Muscle layer of duodenum (tissue), 2 donors: ENCODE results near the gene BRD9.
"Not testable (repeated sequence)": the region's sequence is repeated elsewhere in the genome, so short reads cannot be mapped to it uniquely, and the experiment has no call there.

Source experiments
- H3K27ac ChIP-seq: one replicate; pipeline ENCODE4 v1.7.0; 2013; ENCODE audit warnings: mild to moderate bottlenecking, low read length
- H3K27me3 ChIP-seq: one replicate; pipeline ENCODE4 v1.7.0; 2013; ENCODE audit warnings: low read depth, mild to moderate bottlenecking, control low read depth, low read length
- H3K36me3 ChIP-seq, 2 donors: one replicate each; pipeline ENCODE4 v1.7.0; 2013; ENCODE audit warnings: low read length in 2 of 2, control low read depth in 1 of 2, mild to moderate bottlenecking in 1 of 2; ENCODE audit not compliant: insufficient read depth in 2 of 2, control insufficient read depth in 1 of 2
- H3K4me1 ChIP-seq, 2 donors: one replicate each; pipeline ENCODE4 v1.7.0; 2013; ENCODE audit warnings: low read length in 2 of 2, mild to moderate bottlenecking in 2 of 2, control low read depth in 1 of 2, moderate library complexity in 1 of 2; ENCODE audit not compliant: insufficient read depth in 2 of 2, control insufficient read depth in 1 of 2
- H3K4me3 ChIP-seq, 2 donors: one replicate each; pipeline ENCODE4 v1.7.0; 2013; ENCODE audit warnings: low read length in 2 of 2, low read depth in 1 of 2, mild to moderate bottlenecking in 1 of 2
- H3K9me3 ChIP-seq, 2 donors: one replicate each; pipeline ENCODE4 v1.7.0; 2013; ENCODE audit warnings: low read length in 2 of 2, control low read depth in 1 of 2, mild to moderate bottlenecking in 1 of 2; ENCODE audit not compliant: control insufficient read depth in 1 of 2
- donor health status: healthy.

The BRD9 gene

GRCh38 chr5:851553-851952 lies 41.0 kb downstream of the BRD9 start:
- H3K27me3 ChIP-seq: no peaks in the 10 kb centered on the region
- no peaks in the 10 kb centered on the region for H3K36me3 ChIP-seq
- H3K4me3 ChIP-seq: no peak overlapping the region
- no peak overlapping the region for H3K27ac ChIP-seq
- peaks cover 0 to 13% of the 10 kb centered on the region in 2 donors for H3K4me1 ChIP-seq
- H3K9me3 ChIP-seq: no peaks in the 10 kb centered on the region

GRCh38 chr5:851076-851475 lies 41.5 kb downstream of the BRD9 start:
- H3K27ac ChIP-seq: no peak overlapping the region
- peaks cover 0 to 13% of the 10 kb centered on the region in 2 donors for H3K4me1 ChIP-seq
- H3K4me3 ChIP-seq: no peak overlapping the region
- H3K9me3 ChIP-seq: no peaks in the 10 kb centered on the region
- H3K36me3 ChIP-seq: no peaks in the 10 kb centered on the region
- H3K27me3 ChIP-seq: no peaks in the 10 kb centered on the region

GRCh38 chr5:850511-851006 lies 42.0 kb downstream of the BRD9 start, which contains the start of gene ZDHHC11:
TSS of gene ZDHHC11 (minus strand) at chr5:850986. CDS start at chr5:850602, 384 bp downstream.
- Histone ChIP-seq H3K36me3 (no peaks in the 10 kb centered on the region), H3K9me3 (no peaks in the 10 kb centered on the region), H3K27me3 (no peaks in the 10 kb centered on the region), H3K4me1 (peaks cover 0 to 13% of the 10 kb centered on the region in 2 donors), H3K4me3 (peak within 1 kb of the TSS in 1 of 2 donors; percentile 48), H3K27ac (no peak within 1 kb of the TSS)

DNA sequence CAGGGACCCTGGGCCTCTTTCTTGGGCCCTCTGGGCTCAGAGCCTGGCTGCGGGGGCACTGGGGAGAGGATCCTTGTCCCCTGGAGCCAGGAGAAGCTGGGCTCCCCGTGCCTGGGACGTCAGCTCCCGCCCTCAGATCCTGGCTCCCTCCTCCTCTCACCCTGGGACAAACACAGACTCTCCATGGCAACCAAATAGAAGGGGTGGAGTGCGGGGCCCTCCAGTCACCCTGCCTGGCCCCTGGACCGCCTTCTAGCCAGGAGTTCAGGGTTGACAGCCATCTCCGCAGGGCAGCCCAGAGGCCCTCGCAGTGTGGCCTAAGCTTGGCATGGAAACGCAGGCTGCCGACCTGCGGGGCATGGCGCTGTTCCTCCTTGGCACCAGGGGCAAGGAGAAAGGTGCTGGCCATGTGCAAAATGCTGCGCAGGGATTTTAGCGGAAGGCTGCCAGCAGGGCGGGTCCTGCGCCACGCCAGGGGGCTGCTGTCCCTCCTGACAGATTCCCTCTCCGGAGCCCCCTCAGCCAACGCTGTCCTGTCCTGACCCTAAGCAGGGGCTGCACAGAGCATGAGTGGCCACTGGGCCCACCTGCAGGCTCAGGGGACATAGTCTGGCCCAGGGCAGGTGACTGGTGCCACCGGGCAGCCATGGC lies 42.8 kb downstream of the BRD9 start:
- no peaks in the 10 kb centered on the region for H3K27me3 ChIP-seq
- no peaks in the 10 kb centered on the region for H3K9me3 ChIP-seq
- H3K4me3 ChIP-seq: peak overlapping the region in 1 of 2 donors; percentile 48
- H3K4me1 ChIP-seq: peaks cover 0 to 13% of the 10 kb centered on the region in 2 donors
- H3K27ac ChIP-seq: no peak overlapping the region
- H3K36me3 ChIP-seq: no peaks in the 10 kb centered on the region

GRCh38 chr5:848671-849111 lies 43.9 kb downstream of the BRD9 start:
- Histone ChIP-seq H3K4me1 (peaks cover 0 to 13% of the 10 kb centered on the region in 2 donors), H3K27me3 (no peaks in the 10 kb centered on the region), H3K9me3 (no peaks in the 10 kb centered on the region), H3K27ac (no peak overlapping the region), H3K4me3 (no peak overlapping the region), H3K36me3 (no peaks in the 10 kb centered on the region)

- H3K4me3 ChIP-seq, H3K9me3 ChIP-seq, H3K36me3 ChIP-seq, H3K27ac ChIP-seq, H3K27me3 ChIP-seq: not testable (repeated sequence)
- H3K4me1 ChIP-seq: peaks cover 0 to 13% of the 10 kb centered on the region in 2 donors
Observed at GRCh38 chr5:847736-848135, 44.9 kb downstream of the BRD9 start.

DNA sequence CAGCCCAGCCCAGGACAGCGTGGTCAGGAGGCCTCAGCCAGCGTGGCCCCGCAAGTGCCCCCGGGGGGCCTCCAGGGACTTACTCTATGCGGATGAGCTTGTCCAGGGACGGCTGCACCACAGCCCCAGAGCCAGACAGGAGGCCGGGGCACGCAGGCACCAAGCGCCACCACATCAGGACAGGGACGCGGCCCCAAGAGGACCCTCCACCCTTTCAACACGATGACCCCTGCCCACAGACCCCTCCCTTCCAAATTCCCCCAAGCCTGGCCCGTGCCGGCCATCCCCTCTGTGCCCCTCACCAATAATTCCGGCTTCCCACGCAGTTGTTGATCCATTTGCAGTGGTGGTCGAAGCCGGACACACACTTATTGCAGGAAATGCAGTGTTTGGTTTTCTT lies 45.4 kb downstream of the BRD9 start:
- not testable (repeated sequence) for H3K27me3 ChIP-seq, H3K27ac ChIP-seq, H3K4me3 ChIP-seq, H3K36me3 ChIP-seq, H3K9me3 ChIP-seq
- H3K4me1 ChIP-seq: peaks cover 0 to 13% of the 10 kb centered on the region in 2 donors

DNA sequence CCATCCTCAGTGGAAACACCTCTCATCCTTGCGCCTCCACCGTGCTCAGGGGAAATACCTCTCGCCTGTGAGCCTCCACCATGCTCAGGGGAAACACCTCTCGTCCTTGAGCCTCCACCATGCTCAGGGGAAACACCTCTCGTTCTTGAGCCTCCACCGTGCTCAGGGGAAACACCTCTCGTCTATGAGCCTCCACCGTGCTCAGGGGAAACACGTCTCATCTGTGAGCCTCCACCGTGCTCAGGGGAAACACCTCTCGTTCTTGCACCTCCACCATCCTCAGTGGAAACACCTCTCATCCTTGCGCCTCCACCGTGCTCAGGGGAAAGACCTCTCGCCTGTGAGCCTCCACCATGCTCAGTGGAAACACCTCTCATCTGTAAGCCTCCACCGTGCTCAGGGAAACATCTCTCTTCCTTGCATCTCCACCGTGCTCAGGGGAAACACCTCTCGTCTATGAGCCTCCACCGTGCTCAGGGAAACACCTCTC lies 46.0 kb downstream of the BRD9 start:
- not testable (repeated sequence) for H3K27me3 ChIP-seq, H3K27ac ChIP-seq, H3K36me3 ChIP-seq, H3K9me3 ChIP-seq, H3K4me3 ChIP-seq
- peaks cover 0 to 13% of the 10 kb centered on the region in 2 donors for H3K4me1 ChIP-seq

DNA sequence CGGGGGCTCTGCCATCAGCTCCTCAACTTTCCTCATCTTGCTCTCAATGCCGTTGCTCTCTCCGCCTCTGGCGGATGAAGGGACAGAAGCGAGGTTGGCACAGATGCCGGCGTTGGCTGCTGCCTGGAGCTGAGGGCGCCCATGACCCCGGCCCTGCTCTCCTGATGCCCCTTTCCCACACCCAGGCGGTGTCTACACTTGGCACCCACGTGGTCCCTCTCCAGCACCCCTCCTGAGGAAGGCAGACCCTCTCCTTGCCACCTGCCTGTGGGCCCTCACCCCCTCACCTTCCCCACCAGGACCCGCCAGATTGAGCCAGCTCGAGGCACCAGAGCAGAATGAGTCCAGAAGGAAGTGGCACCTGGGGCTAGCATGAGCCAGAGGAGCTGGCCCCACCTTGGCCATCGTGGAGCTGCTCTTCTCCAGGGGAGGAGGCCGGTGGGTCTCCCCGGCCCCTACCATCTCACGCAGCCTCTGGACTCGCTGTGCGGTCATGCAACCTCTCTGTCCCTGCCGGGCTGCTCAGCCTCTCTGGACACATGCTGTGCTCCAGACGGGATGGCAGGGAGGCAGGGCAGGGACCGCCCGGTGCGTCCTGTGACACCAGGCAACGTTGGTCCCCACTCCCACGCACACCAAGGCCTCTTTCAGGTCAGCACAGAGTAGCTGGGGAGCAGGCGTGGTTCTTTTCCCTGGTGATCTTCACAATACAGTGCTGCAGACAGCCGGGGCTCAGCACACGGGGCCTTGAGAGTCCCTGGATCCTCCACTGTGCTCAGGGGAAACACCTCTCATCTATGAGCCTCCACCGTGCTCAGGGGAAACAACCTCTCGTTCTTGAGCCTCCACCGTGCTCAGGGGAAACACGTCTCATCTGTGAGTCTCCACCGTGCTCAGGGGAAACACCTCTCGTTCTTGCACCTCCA lies 46.7 kb downstream of the BRD9 start:
- not testable (repeated sequence) for H3K36me3 ChIP-seq, H3K27ac ChIP-seq, H3K9me3 ChIP-seq, H3K4me3 ChIP-seq, H3K27me3 ChIP-seq
- peaks cover 0 to 12% of the 10 kb centered on the region in 2 donors for H3K4me1 ChIP-seq

GRCh38 chr5:845031-845675 lies 47.4 kb downstream of the BRD9 start:
- H3K27me3 ChIP-seq, H3K4me1 ChIP-seq, H3K4me3 ChIP-seq, H3K27ac ChIP-seq, H3K36me3 ChIP-seq, H3K9me3 ChIP-seq: not testable (repeated sequence)

DNA sequence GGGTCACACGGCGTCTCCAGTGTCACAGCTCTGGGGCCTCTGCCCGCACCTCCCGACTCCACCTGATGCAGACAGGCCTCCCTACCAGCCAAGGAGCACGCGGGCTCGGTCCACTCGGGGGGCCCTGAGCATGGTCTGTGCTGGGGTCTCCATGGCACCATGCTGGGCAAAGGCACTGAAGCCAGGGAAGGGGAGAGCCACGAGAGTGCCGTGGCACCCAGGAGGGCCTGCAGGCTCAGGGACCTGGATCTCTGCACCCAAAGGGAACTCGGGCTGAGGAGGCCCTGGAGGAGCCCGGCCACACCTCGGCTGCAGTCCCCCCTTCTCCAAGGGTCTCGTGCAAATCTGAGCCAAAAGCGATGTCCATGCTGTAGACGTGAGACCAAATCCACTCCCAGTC lies 48.2 kb downstream of the BRD9 start:
- not testable (repeated sequence) for H3K27ac ChIP-seq, H3K4me1 ChIP-seq, H3K9me3 ChIP-seq, H3K27me3 ChIP-seq, H3K4me3 ChIP-seq, H3K36me3 ChIP-seq
